ENCODE data around the gene C9orf78. TPM values are rescaled to one million over a fixed set of nuclear protein-coding genes. Genes with fewer than 3 reads are reported as not detected.

The C9orf78 gene
- total and polyA plus RNA-seq, 2 of the 8 experiments (the other 6 are each of a cell fraction or from before 2014, with no cell fraction given), result 17.4 to 40.6 TPM

DNA sequence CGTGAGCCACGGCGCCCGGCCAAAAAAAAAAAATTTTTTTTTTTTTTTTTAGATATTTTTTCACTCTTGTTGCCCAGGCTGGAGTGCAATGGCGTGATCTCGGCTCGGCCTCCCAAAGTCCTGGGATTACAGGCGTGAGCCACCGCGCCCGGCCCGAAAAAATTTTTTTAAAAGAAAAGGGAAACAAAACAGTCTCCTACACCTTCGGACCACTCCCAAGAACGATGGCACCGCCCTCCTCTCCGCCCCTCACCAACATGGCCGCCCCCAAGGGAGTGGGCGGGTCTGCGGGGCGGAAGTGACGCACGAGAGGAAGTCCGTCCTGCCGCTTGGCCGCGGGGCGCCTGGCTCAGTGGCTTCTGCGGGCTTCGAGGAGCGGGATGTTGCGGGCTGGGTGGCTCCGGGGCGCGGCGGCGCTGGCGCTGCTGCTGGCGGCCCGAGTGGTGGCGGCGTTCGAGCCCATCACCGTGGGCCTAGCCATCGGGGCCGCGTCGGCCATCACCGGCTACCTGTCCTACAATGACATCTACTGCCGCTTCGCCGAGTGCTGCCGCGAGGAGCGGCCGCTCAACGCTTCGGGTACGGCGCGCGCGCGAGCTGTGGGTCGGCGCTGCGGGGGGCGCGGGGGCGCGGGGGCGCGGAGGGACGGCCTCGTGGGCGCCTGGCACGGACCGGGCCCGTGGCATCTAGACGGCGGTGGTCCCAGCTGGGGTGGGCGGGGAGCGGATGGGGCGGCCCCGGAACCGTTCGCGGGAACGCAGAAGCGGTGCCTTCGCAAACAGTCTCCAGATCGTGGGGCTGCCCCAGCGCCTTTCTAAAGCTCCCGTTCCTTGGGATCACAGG lies 32.0 kb downstream of the C9orf78 start, which contains the start of gene TOR1B (continued):
- TF ChIP-seq TBP (IDR thresholded peaks at IDR 0.05; ENCODE audit: low read depth, low read length) (peak; percentile 73), PHF8 (conservative IDR thresholded peaks at IDR 0.05; ENCODE audit: low read depth, low read length) (peak; percentile 85), CREB1 (IDR thresholded peaks at IDR 0.05) (peak; percentile 90), SIX5 (IDR thresholded peaks at IDR 0.05; ENCODE audit: low read depth, low read length) (peak; percentile 25; the same call in 1 of the 2 replicates), YY1 (IDR thresholded peaks at IDR 0.05; ENCODE audit: low read depth, low read length) (peak; percentile 99), TAF1 (IDR thresholded peaks at IDR 0.05; ENCODE audit: low read depth, low read length) (peak; percentile 89), TAF7 (optimal IDR thresholded peaks at IDR 0.05; ENCODE audit: borderline replicate concordance, low read depth, low read length) (peak; percentile 71), ASH2L (IDR thresholded peaks at IDR 0.05; ENCODE audit: low read length) (peak; percentile 94), POLR2AphosphoS5 (IDR thresholded peaks at IDR 0.05; ENCODE audit: low read depth, low read length) (peak; percentile 78), NRF1 (IDR thresholded peaks at IDR 0.05; ENCODE audit: low read depth, low read length) (no peak), SIN3A (conservative IDR thresholded peaks at IDR 0.05 in 1 of 2, IDR thresholded peaks at IDR 0.05 in 1 of 2; ENCODE audit: low read depth in 1 of 2, low read length in 2 of 2) (0 out of 4 replicates have a peak, but pooled peaks have one; percentile 43 to 57), SP1 (IDR thresholded peaks at IDR 0.05; ENCODE audit: low read depth, low read length) (peak; percentile 27; the same call in 1 of the 2 replicates), BACH1 (IDR thresholded peaks at IDR 0.05; ENCODE audit: low read length) (no peak)
- TF ChIP-seq, protein P1, sequence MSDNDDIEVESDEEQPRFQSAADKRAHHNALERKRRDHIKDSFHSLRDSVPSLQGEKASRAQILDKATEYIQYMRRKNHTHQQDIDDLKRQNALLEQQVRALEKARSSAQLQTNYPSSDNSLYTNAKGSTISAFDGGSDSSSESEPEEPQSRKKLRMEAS (IDR thresholded peaks at IDR 0.05), result peak; percentile 54
